Osteocyte (in vitro differentiated cells): ENCODE data around the gene WDR33. TPM values are rescaled to one million over a fixed set of nuclear protein-coding genes. Genes with fewer than 3 reads are reported as not detected.

ENCODE experiments used
- DNase-seq: peaks from one replicate; pipeline ENCODE4 v3.0.0; 2021; ENCODE audit warnings: mixed read lengths; ENCODE audit not compliant: unreplicated experiment; ENCODE audit errors: extremely low spot score
- H3K27ac Mint-ChIP-seq: one replicate; pipeline ENCODE4 v1.8.0; 2021; ENCODE audit warnings: mild to moderate bottlenecking, mixed read lengths; ENCODE audit not compliant: unreplicated experiment
- H3K27me3 Mint-ChIP-seq: one replicate; pipeline ENCODE4 v1.8.0; 2021; ENCODE audit warnings: mixed read lengths; ENCODE audit not compliant: unreplicated experiment
- H3K36me3 Mint-ChIP-seq: one replicate; pipeline ENCODE4 v1.8.0; 2021; ENCODE audit warnings: mixed read lengths; ENCODE audit not compliant: unreplicated experiment
- H3K4me1 Mint-ChIP-seq: one replicate; pipeline ENCODE4 v1.8.0; 2021; ENCODE audit warnings: mixed read lengths; ENCODE audit not compliant: unreplicated experiment
- H3K4me3 Mint-ChIP-seq: one replicate; pipeline ENCODE4 v1.8.0; 2021; ENCODE audit warnings: mild to moderate bottlenecking, moderate library complexity, mixed read lengths; ENCODE audit not compliant: unreplicated experiment
- H3K9me3 Mint-ChIP-seq: one replicate; pipeline ENCODE4 v1.8.0; 2021; ENCODE audit warnings: mixed read lengths; ENCODE audit not compliant: unreplicated experiment
- total RNA-seq: library from RNA; stranded (reverse); gene quantifications from 2 replicates; pipeline ENCODE4 v1.2.1, GENCODE V29; 2021
- TF ChIP-seq, protein P1 (sequence below): fragments of 200-600 bp; sonication (generic); IDR thresholded peaks from 2 replicates; pipeline ENCODE4 v1.5.0; 2021; ENCODE audit warnings: antibody characterized with exemption, mild to moderate bottlenecking, moderate library complexity

The WDR33 gene
- total RNA-seq, 1 donor from 2014 or later: 43.3 TPM

DNA sequence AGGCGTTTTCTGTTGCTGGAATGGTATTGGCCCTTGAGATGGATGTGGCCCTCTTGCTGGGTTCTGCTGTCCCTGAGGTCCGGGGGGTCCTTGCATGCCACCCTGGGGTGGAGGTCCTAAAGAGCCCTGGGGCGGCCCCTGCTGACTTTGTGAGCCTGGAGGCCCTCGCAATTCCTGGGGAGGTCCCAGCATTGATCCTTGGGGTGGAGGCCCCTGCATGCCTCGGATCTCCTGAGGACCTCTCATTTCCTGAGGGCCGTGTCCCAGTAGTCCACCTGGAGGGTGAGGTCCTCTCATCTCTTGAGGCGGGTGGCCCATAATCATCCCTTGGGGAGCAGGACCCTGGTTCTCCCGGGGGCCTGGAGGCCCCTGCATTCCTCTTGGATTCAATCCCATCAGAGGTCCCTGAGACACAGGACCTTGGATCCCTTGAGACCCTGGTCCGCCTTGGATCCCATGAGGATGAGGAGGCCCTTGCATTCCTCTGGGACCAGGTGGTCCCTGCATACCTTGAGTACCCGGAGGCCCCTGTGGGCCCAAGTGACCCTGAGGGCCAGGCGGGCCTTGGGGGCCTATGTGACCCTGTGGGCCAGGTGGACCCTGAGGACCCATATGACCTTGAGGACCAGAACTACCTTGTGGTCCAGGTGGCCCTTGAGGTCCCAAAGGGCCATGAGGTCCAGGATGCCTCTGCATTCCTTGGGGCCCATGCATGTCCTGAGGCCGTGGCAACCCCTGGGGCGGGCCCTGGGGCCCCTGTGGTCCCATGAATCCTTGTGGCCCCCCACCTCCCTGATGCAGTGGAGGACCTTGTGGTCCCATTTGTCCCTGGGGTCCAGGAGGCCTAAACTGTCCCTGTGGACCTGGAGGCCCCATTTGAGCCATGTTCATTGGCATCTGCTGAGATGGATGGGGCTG, 91.4 kb downstream of the WDR33 start:
- H3K36me3 Mint-ChIP-seq: peaks cover 30% of the 10 kb centered on the region

DNA sequence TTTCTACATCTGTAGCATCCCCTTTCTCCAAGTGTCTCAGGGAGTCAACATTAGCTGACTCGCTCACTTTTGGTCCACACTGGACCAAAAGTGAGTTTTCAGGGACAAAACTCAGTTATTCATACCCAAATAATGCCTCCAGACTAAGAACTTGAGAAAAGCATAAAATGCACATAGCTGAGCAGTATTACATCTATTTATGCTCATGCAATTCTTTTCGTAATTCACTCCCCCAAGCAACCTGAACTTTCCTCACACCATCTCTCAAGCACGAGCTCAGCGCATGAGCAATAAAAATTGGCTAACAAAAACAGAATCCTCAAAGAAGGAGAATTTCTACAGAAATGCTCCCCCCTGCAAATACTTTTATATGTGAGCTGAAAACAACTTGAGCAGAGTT, 92.7 kb downstream of the WDR33 start:
- TF ChIP-seq, protein P1, sequence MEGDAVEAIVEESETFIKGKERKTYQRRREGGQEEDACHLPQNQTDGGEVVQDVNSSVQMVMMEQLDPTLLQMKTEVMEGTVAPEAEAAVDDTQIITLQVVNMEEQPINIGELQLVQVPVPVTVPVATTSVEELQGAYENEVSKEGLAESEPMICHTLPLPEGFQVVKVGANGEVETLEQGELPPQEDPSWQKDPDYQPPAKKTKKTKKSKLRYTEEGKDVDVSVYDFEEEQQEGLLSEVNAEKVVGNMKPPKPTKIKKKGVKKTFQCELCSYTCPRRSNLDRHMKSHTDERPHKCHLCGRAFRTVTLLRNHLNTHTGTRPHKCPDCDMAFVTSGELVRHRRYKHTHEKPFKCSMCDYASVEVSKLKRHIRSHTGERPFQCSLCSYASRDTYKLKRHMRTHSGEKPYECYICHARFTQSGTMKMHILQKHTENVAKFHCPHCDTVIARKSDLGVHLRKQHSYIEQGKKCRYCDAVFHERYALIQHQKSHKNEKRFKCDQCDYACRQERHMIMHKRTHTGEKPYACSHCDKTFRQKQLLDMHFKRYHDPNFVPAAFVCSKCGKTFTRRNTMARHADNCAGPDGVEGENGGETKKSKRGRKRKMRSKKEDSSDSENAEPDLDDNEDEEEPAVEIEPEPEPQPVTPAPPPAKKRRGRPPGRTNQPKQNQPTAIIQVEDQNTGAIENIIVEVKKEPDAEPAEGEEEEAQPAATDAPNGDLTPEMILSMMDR: no peak
- Mint-ChIP-seq H3K4me1 (peaks cover 2% of the 10 kb centered on the region), H3K4me3 (no peak overlapping the region), H3K36me3 (peaks cover 26% of the 10 kb centered on the region), H3K27me3 (no peaks in the 10 kb centered on the region), H3K27ac (no peak overlapping the region), H3K9me3 (no peaks in the 10 kb centered on the region)
- DNase-seq: no peak

More for the DNA sequence above, 91.4 kb downstream of the WDR33 start:
- Mint-ChIP-seq H3K27me3 (no peaks in the 10 kb centered on the region), H3K4me3 (no peak overlapping the region), H3K27ac (no peak overlapping the region), H3K9me3 (no peaks in the 10 kb centered on the region), H3K4me1 (peaks cover 2% of the 10 kb centered on the region)
- peak; percentile 73 for DNase-seq
- TF ChIP-seq, protein P1: no peak

DNA sequence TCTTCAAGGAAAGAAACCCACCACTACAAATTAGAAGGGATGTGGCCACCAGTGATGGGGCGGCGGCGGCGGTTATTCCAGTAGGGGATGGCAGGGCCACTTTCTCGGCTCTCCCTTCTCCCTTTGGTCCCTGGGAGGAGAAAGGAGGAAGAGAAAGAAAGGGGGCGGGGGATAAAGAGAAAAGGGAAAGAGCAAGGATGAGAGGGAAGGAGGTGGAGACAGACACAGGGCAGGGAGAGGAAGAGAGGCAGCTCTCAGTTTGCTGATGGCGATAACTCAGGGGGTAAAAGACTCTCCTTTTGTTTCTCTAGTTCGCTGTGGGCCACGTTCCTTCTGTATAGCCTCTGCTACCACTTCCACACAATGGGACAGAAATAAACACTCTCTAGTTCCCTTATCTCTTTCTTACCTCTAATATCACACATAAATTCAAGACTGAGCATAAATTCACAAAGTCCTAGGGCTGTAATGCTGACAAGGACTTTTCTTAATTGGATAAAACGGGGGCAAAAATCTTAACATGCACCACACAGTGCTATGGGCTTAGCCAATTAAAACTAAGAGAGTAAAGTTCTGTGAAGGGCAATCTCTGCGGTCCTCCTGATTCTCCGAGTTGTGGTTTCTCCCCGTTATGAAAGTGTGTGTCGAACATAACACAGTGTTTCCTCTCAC, 95.1 kb downstream of the WDR33 start:
- Mint-ChIP-seq H3K4me3 (no peak overlapping the region), H3K4me1 (peaks cover 2% of the 10 kb centered on the region), H3K27ac (no peak overlapping the region), H3K36me3 (peaks cover 19% of the 10 kb centered on the region), H3K9me3 (no peaks in the 10 kb centered on the region), H3K27me3 (no peaks in the 10 kb centered on the region)
- DNase-seq: no peak
- TF ChIP-seq, protein P1: no peak

DNA sequence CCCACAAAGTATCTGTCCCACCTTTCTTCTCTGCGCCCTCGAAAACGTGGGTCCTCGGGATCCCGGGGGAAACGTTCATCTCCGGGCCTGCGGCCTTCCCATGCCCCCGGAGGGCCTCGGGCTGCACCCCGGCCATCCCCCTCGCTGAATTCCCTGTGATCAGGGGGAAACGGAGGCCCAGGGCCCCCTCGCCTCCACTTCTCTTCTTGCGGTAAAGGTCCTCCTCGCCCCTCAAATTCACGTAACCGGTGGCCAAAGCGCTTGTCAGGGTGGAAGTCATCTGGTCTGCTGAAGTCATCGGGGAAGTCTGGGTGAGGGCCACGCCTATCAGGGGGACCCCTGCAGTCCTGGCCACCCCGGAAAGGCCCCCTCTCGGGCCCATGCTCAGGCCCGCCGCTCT, 97.4 kb downstream of the WDR33 start:
- DNase-seq: no peak
- Mint-ChIP-seq H3K9me3 (no peaks in the 10 kb centered on the region), H3K4me3 (no peak overlapping the region), H3K36me3 (peaks cover 27% of the 10 kb centered on the region), H3K27ac (no peak overlapping the region), H3K27me3 (no peaks in the 10 kb centered on the region), H3K4me1 (peaks cover 3% of the 10 kb centered on the region)
- TF ChIP-seq, protein P1: no peak

DNA sequence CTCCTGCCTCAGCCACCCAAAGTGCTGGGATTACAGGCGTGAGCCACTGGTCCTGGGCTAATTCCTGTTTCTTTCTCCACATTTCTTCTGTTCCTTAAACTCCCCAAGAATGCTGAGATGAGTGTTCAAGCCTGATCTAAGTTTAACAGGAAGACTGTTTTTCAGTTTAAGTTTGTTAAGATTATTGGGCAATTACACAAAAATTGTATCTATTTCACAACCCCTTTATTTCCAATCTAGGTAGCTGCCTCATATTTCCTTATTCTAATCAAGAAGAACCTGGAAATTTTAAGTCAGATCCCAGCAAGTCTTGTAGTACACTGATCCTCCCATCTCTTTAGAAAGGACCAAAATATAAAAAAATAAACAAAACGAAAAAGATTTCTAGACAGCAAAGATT, 98.0 kb downstream of the WDR33 start:
- Mint-ChIP-seq H3K9me3 (no peaks in the 10 kb centered on the region), H3K36me3 (peaks cover 30% of the 10 kb centered on the region)

More for the DNA sequence above, 98.0 kb downstream of the WDR33 start:
- H3K4me1 Mint-ChIP-seq: peaks cover 7% of the 10 kb centered on the region
- H3K27ac Mint-ChIP-seq: no peak overlapping the region
- H3K4me3 Mint-ChIP-seq: no peak overlapping the region
- TF ChIP-seq, protein P1: no peak
- no peak for DNase-seq
- H3K27me3 Mint-ChIP-seq: no peaks in the 10 kb centered on the region
